ENCODE measurements around the gene OR14A2.

- TF ChIP-seq CTCF (conservative IDR thresholded peaks at IDR 0.05; ENCODE audit: low read length) = no peak
- no peak for TF ChIP-seq EZH2phosphoT487 (IDR thresholded peaks at IDR 0.05; ENCODE audit: borderline replicate concordance, low read depth, low read length)
These were observed 12.5 kb upstream of the OR14A2 start, which contains the start of gene OR1C1 for GRCh38 chr1:247760456-247760855.
